Measurements from ENCODE around the gene GGTLC2.

GRCh38 chr22:22684580-22685561 lies 40.5 kb downstream of the GGTLC2 start:
- TF ChIP-seq CTCF (IDR thresholded peaks at IDR 0.05 in 4 of 5, conservative IDR thresholded peaks at IDR 0.05 in 1 of 5): no peak
- TF ChIP-seq POLR2A (IDR thresholded peaks at IDR 0.05): no peak
